GM12878 (cell line): Measurements from ENCODE around the gene KCND3. TPM values are rescaled to one million over a fixed set of nuclear protein-coding genes. Genes with fewer than 3 reads are reported as not detected.

ENCODE experiments used
- ATAC-seq: fragments of 200-7000 bp; cut with Tn5 transposase; 3 replicates; pipeline ENCODE4 v1.9.1; 2020; ENCODE audit warnings: mild to moderate bottlenecking, moderate library complexity
- BruUV-seq: library from RNA; stranded (reverse); fragments of 400-500 nt; replicated peaks from 2 replicates; lab custom pipeline; 2021; lab: Mats Ljungman, UMichigan
- CTCF ChIA-PET: fragments of 300-600 bp; sonication (Branson Sonifier 250); formaldehyde crosslinking; extraction: SDS; loops from one replicate; lab custom pipeline; 2021; ENCODE audit warnings: inconsistent platforms; lab: Yijun Ruan, JAX
- POLR2A ChIA-PET: fragments of 350-600 bp; formaldehyde crosslinking; extraction: SDS; loops from one replicate; lab custom pipeline; 2021; ENCODE audit warnings: inconsistent platforms; lab: Charles Lee
- RAD21 ChIA-PET: fragments of 300-600 bp; sonication (Branson Sonifier 250); formaldehyde crosslinking; loops from one replicate; lab custom pipeline; 2023; ENCODE audit warnings: antibody characterized with exemption; ENCODE audit not compliant: unreplicated experiment; lab: Charles Lee
- SMC1A ChIA-PET: fragments of 300-600 bp; sonication (Branson Sonifier 250); formaldehyde crosslinking; loops from one replicate; lab custom pipeline; 2023; ENCODE audit not compliant: unreplicated experiment, uncharacterized antibody; lab: Charles Lee
- DNase-seq: peaks from one replicate; pipeline ENCODE4 v3.0.0-alpha.2; 2011; ENCODE audit warnings: low read depth, low spot score
- FAIRE-seq: peaks from 3 replicates; lab custom pipeline; 2011; peaks lifted over from hg19 to GRCh38; lab: Jason Lieb, UNC
- H2AFZ ChIP-seq: 2 replicates; pipeline ENCODE4 v1.6.0; 2011; ENCODE audit warnings: low read depth, low read length, control low read depth; ENCODE audit not compliant: control insufficient read depth
- H3K27ac ChIP-seq: 2 replicates; pipeline ENCODE4 v1.5.1; 2011; ENCODE audit warnings: control low read depth; ENCODE audit not compliant: control insufficient read depth, insufficient read depth
- H3K27me3 ChIP-seq, 2 experiments: replicated peaks in 1 of 2; 2 replicates each; pipeline versions ENCODE4 v1.6.0 to v1.6.1; 2011; ENCODE audit warnings: low read length in 1 of 2; ENCODE audit not compliant: control insufficient read depth in 2 of 2, insufficient read depth in 2 of 2
- H3K36me3 ChIP-seq, 2 experiments: 2 replicates each; pipeline ENCODE4 v1.5.1; 2011; ENCODE audit warnings: low read length in 1 of 2; ENCODE audit not compliant: control insufficient read depth in 2 of 2, insufficient read depth in 2 of 2
- H3K4me1 ChIP-seq: 2 replicates; pipeline ENCODE4 v1.6.1; 2011; ENCODE audit warnings: mild to moderate bottlenecking, low read length, moderate library complexity, mixed read lengths; ENCODE audit not compliant: control insufficient read depth, insufficient read depth
- H3K4me2 ChIP-seq: 2 replicates; pipeline ENCODE4 v1.6.0; 2011; ENCODE audit warnings: control low read depth; ENCODE audit not compliant: control insufficient read depth, insufficient read depth
- H3K4me3 ChIP-seq: fragments of 200-600 bp; sonication (generic); 2 replicates; pipeline ENCODE4 v1.5.1; 2016
- H3K79me2 ChIP-seq: 2 replicates; pipeline ENCODE4 v1.6.0; 2011; ENCODE audit warnings: low read length; ENCODE audit not compliant: control insufficient read depth, insufficient read depth
- H3K9ac ChIP-seq: 2 replicates; pipeline ENCODE4 v1.8.0; 2011; ENCODE audit warnings: low read length, control low read depth, mixed read lengths; ENCODE audit not compliant: control insufficient read depth, insufficient read depth
- H3K9me3 ChIP-seq: replicated peaks from 3 replicates; pipeline ENCODE4 v1.5.1; 2011; ENCODE audit warnings: mild to moderate bottlenecking, low read length; ENCODE audit not compliant: control insufficient read depth, insufficient read depth
- H4K20me1 ChIP-seq: 2 replicates; pipeline ENCODE4 v1.6.0; 2011; ENCODE audit not compliant: control insufficient read depth, insufficient read depth
- ATF2 ChIP-seq: IDR thresholded peaks from 2 replicates; pipeline ENCODE4 v1.6.1; 2012; ENCODE audit warnings: low read length, inconsistent platforms
- BHLHE40 ChIP-seq, 2 experiments: fragments of 450-650 bp in 1 of 2; IDR thresholded peaks; 2 replicates each; pipeline ENCODE4 v1.6.1; 2011 to 2017; ENCODE audit warnings: low read depth in 2 of 2, borderline replicate concordance in 1 of 2, improper control_type of control experiment in 1 of 2, low read length in 1 of 2, mild to moderate bottlenecking in 1 of 2
- EED ChIP-seq: sonication (generic); IDR thresholded peaks from 2 replicates; pipeline ENCODE4 v1.6.1; 2016; ENCODE audit warnings: antibody characterized with exemption, low read depth
- EZH2 ChIP-seq: IDR thresholded peaks from 2 replicates; pipeline ENCODE4 v1.6.1; 2012; ENCODE audit warnings: low read depth, mild to moderate bottlenecking, control low read depth, inconsistent platforms, low read length, borderline replicate concordance; ENCODE audit not compliant: control insufficient read depth
- IRF4 ChIP-seq: IDR thresholded peaks from 2 replicates; pipeline ENCODE4 v1.6.1; 2011; ENCODE audit warnings: low read depth, low read length
- NFYB ChIP-seq: IDR thresholded peaks from 2 replicates; pipeline ENCODE4 v1.6.1; 2011; ENCODE audit warnings: low read depth, mild to moderate bottlenecking, low read length, improper control_type of control experiment, moderate library complexity; ENCODE audit not compliant: insufficient read depth
- RUNX3 ChIP-seq: IDR thresholded peaks from 2 replicates; pipeline ENCODE4 v1.6.1; 2012; ENCODE audit warnings: low read length, inconsistent platforms
- SKIL ChIP-seq: fragments of 450-650 bp; IDR thresholded peaks from 2 replicates; pipeline ENCODE4 v1.6.1; 2017; ENCODE audit warnings: mild to moderate bottlenecking, low read depth, inconsistent platforms; ENCODE audit not compliant: poor library complexity, severe bottlenecking
- SUZ12 ChIP-seq: fragments of 200-600 bp; sonication (generic); IDR thresholded peaks from one replicate; pipeline ENCODE4 v1.6.1; 2018; ENCODE audit warnings: antibody characterized with exemption, mild to moderate bottlenecking; ENCODE audit not compliant: unreplicated experiment
- WGBS: methylation state at CpG from one replicate; pipeline ENCODE4 v1.1.6; 2016; ENCODE audit warnings: low lambda C conversion rate; ENCODE audit not compliant: insufficient replicate concordance, insufficient coverage; ENCODE audit errors: missing lambda C conversion rate; 5-methylcytosine and 5-hydroxymethylcytosine counted together
- in situ Hi-C: fragments of 300-500 bp; cut with MboI; formaldehyde crosslinking; loops from 9 replicates; pipeline ENCODE4 v1.14.3; 2018; ENCODE audit warnings: mixed read lengths
- intact Hi-C: fragments of 100-400 bp; cut with micrococcal nuclease; formaldehyde crosslinking; loops from one replicate; pipeline ENCODE4 v1.14.2; 2022; ENCODE audit not compliant: unreplicated experiment
- polyA plus RNA-seq, 11 experiments: library from polyadenylated mRNA; depleted of rRNA in 4 of 11; unstranded in 6 of 11; stranded (reverse) in 5 of 11; fragments of >200 nt; fragmentation: Nextera tagmentation in 4 of 11; fragmentation: Illumina TruSeq in 1 of 11; extraction: Ambion mirVana in 4 of 11; extraction: Trizol in 1 of 11; gene quantifications; 1 replicate in 1 of 11; 2 replicates in 10 of 11; pipeline versions ENCODE4 v1.2.1 to v1.2.3, GENCODE V29; 2011 to 2016; ENCODE audit warnings: inconsistent platforms in 2 of 11, missing spikeins in 2 of 11, low read depth in 1 of 11
- total RNA-seq, 4 experiments: library from RNA; depleted of rRNA in 3 of 4; stranded (reverse); fragments of >200 nt in 3 of 4; fragmentation: Illumina TruSeq in 1 of 4; extraction: Trizol in 1 of 4; gene quantifications; 2 replicates each; pipeline versions ENCODE4 v1.2.1 to v1.2.3, GENCODE V29; 2013 to 2021

The KCND3 gene
- total and polyA plus RNA-seq, 10 of the 15 experiments (the other 5 are each of a cell fraction or from before 2014, with no cell fraction given): 0.02 TPM; not detected in 9

DNA sequence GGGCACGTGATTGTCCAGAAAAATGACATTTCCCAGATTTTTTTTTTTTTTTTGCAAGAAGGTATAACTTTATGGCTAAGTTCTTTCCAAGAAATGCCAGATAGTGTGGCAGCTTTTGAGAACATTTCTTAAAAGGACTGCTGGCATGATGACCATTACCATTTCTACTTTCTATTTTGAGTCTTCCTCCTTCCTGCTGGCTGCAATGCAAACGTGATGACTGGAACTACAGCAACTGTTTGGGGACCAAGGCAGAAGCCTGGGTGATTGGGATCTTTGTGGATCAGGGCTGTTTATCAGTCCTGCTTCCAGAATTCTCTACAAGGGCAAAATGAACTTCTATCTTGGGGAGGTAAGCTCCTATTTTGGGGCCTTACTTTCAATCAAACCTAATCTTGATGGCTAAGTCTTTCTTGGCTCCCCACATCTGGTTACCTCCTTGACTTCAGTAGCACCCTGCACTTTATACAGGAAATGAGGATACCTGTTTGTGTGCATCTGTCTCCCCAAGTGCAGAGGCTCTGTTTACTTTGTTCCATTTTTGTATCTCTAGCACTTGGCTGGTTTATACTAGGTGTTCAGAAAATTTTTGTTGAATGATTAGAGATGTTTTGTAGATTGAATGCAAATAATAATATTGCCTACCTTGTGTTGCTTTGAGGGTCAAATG is 237.4 kb downstream of the KCND3 start:
- WGBS: 51% methylated on average over 2 of the region's 2 CpGs
- POLR2A ChIA-PET: interaction anchor here (1.0 to 1.2 kb wide), 3 partner anchors 14 to 37 kb away, joined by 3 to 4 read pairs (median 3); partner anchors contain the start of gene INKA2
- Histone ChIP-seq H4K20me1 (no peaks in the 10 kb centered on the region), H3K9me3 (no peaks in the 10 kb centered on the region), H3K27me3 (no peaks in the 10 kb centered on the region), H3K36me3 (no peaks in the 10 kb centered on the region), H3K4me1 (peaks cover 2% of the 10 kb centered on the region; the same call in 1 of the 2 replicates), H3K27ac (no peak overlapping the region), H3K79me2 (peaks cover 22% of the 10 kb centered on the region), H3K9ac (no peak overlapping the region), H3K4me2 (peak overlapping the region; percentile 30; the same call in 1 of the 2 replicates), H3K4me3 (no peak overlapping the region), H2AFZ (peak overlapping the region; percentile 39)
- RAD21 ChIA-PET: interaction anchor here (1.0 to 7.7 kb wide), 5 partner anchors 13 to 270 kb away, joined by 3 to 68 read pairs (median 4); partner anchors contain the start of gene INKA2
- in situ Hi-C loops: loop anchor here (5.0 to 10.0 kb wide), 2 partner anchors 247 to 875 kb away; partner anchors contain the start of genes ADORA3 and TMIGD3
- BruUV-seq: no TSS peak
- TF ChIP-seq ATF2: no peak
- TF ChIP-seq NFYB: no peak
- no peak for TF ChIP-seq BHLHE40 (IDR thresholded peaks at IDR 0.05; ENCODE audit: borderline replicate concordance in 1 of 2, low read depth in 2 of 2, low read length in 1 of 2)
- no peak for TF ChIP-seq SKIL
- TF ChIP-seq EZH2: no peak
- no peak for TF ChIP-seq SUZ12
- no peak for TF ChIP-seq IRF4
- no peak for TF ChIP-seq RUNX3
- no peak for TF ChIP-seq EED
- ATAC-seq: no peak
- SMC1A ChIA-PET: interaction anchor here (0.6 to 12.9 kb wide), 11 partner anchors 13 to 275 kb away, joined by 3 to 123 read pairs (median 5); partner anchors contain the start of gene INKA2
- intact Hi-C loops: loop anchor here (10.0 kb wide), 1 partner anchor 607 kb away; the partner anchor contains the start of genes CEPT1 and DRAM2
- CTCF ChIA-PET: interaction anchor here (0.6 to 9.3 kb wide), 13 partner anchors 9 to 275 kb away, joined by 3 to 109 read pairs (median 8); partner anchors contain the start of gene INKA2
- FAIRE-seq: peak; percentile 35
- DNase-seq: no peak
